Hepatocyte (in vitro differentiated cells): ENCODE data around the gene PRPS1. TPM values are rescaled to one million over a fixed set of nuclear protein-coding genes. Genes with fewer than 3 reads are reported as not detected.
A peak's percentile ranks its signal among the peaks of the same experiment; 100 is the strongest.

Source experiments
- DNase-seq: peaks from one replicate; pipeline ENCODE4 v3.0.0-alpha.2; 2016; ENCODE audit warnings: low spot score
- H2AFZ ChIP-seq: fragments of 200-600 bp; sonication (generic); 2 replicates; pipeline ENCODE4 v1.6.0; 2016; ENCODE audit warnings: antibody characterized with exemption, mild to moderate bottlenecking
- H3K27ac ChIP-seq: fragments of 200-600 bp; sonication (generic); 2 replicates; pipeline ENCODE4 v1.5.1; 2016; ENCODE audit warnings: mild to moderate bottlenecking
- H3K27me3 ChIP-seq: fragments of 200-600 bp; sonication (generic); 2 replicates; pipeline ENCODE4 v1.6.1; 2016
- H3K36me3 ChIP-seq: fragments of 200-600 bp; sonication (generic); replicated peaks from 2 replicates; pipeline ENCODE4 v1.5.1; 2016; ENCODE audit warnings: low read depth; ENCODE audit not compliant: insufficient read depth
- H3K4me1 ChIP-seq: fragments of 200-600 bp; sonication (generic); 2 replicates; pipeline ENCODE4 v1.5.1; 2016; ENCODE audit warnings: mild to moderate bottlenecking, moderate library complexity; ENCODE audit not compliant: insufficient read depth
- H3K4me2 ChIP-seq: fragments of 200-600 bp; sonication (generic); 2 replicates; pipeline ENCODE4 v1.6.0; 2016
- H3K4me3 ChIP-seq: fragments of 200-600 bp; sonication (generic); 2 replicates; pipeline ENCODE4 v1.5.1; 2016; ENCODE audit warnings: mild to moderate bottlenecking
- H3K79me2 ChIP-seq: fragments of 200-600 bp; sonication (generic); 2 replicates; pipeline ENCODE4 v1.6.0; 2017; ENCODE audit warnings: mild to moderate bottlenecking
- H3K9me2 ChIP-seq: fragments of 200-600 bp; sonication (generic); replicated peaks from 2 replicates; pipeline ENCODE4 v1.6.0; 2017; ENCODE audit warnings: mild to moderate bottlenecking; ENCODE audit not compliant: insufficient read depth
- H3K9me3 ChIP-seq: fragments of 200-600 bp; sonication (generic); 2 replicates; pipeline ENCODE4 v1.5.1; 2016; ENCODE audit warnings: low read depth, mild to moderate bottlenecking
- H4K20me1 ChIP-seq: fragments of 200-600 bp; sonication (generic); 2 replicates; pipeline ENCODE4 v1.6.0; 2016; ENCODE audit warnings: mild to moderate bottlenecking; ENCODE audit not compliant: insufficient read depth, poor library complexity, severe bottlenecking
- CTCF ChIP-seq: fragments of 200-600 bp; sonication (generic); IDR thresholded peaks from 2 replicates; pipeline ENCODE4 v1.5.1; 2016; ENCODE audit warnings: antibody characterized with exemption, mild to moderate bottlenecking; ENCODE audit not compliant: poor library complexity
- EZH2 ChIP-seq: fragments of 200-600 bp; sonication (generic); IDR thresholded peaks from 2 replicates; pipeline ENCODE4 v1.6.1; 2016; ENCODE audit warnings: antibody characterized with exemption, mild to moderate bottlenecking, borderline replicate concordance
- EZH2phosphoT487 ChIP-seq: fragments of 200-600 bp; sonication (generic); IDR thresholded peaks from one replicate; pipeline ENCODE4 v1.6.1; 2018; ENCODE audit warnings: antibody characterized with exemption, mild to moderate bottlenecking, low read depth, moderate library complexity; ENCODE audit not compliant: unreplicated experiment, severe bottlenecking
- WGBS: methylation state at CpG from one replicate; pipeline ENCODE4 v1.1.6; 2016; ENCODE audit warnings: low lambda C conversion rate; ENCODE audit errors: missing lambda C conversion rate; 5-methylcytosine and 5-hydroxymethylcytosine counted together
- polyA plus RNA-seq: library from polyadenylated mRNA; unstranded; fragments of >200 nt; fragmentation: Nextera tagmentation; extraction: Ambion mirVana; gene quantifications from 2 replicates; pipeline ENCODE4 v1.2.1, GENCODE V29; 2016
- total RNA-seq: library from RNA; depleted of rRNA; stranded (reverse); fragments of >200 nt; gene quantifications from 2 replicates; pipeline ENCODE4 v1.2.3, GENCODE V29; 2014

PRPS1 gene
- total and polyA plus RNA-seq, 2 experiments from 2014 or later, result 41.1 to 59.2 TPM

DNA sequence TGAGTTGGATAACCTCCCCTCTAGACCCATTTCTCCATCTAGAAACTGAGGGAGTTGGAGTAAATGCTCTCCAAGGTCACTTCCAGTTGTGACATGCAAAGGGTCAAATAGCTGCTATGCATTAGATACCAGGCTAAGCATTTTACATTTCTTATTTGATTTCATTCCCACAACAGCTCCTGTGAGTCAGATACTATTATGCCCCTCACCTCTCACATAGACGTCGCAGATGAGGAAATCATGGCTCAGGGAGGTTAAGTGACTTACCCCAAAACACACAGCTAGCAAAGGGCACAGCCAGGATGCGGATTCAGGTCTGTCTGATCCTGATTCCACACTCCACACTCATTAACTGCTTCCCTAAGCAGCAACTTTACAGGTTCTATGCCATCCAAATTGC, 57.7 kb downstream of the PRPS1 start:
- H3K36me3 ChIP-seq, result no peaks in the 10 kb centered on the region
- H3K4me1 ChIP-seq, result peaks cover 53% of the 10 kb centered on the region
- H3K4me2 ChIP-seq, result no peak overlapping the region
- no peaks in the 10 kb centered on the region for H3K27me3 ChIP-seq
- TF ChIP-seq CTCF (no peak), EZH2phosphoT487 (no peak), EZH2 (no peak)
- no peak overlapping the region for H3K4me3 ChIP-seq
- WGBS, result 92% methylated on average over 3 of the region's 3 CpGs
- no peak overlapping the region for H3K27ac ChIP-seq
- no peaks in the 10 kb centered on the region for H3K9me2 ChIP-seq
- H3K9me3 ChIP-seq, result no peaks in the 10 kb centered on the region
- no peaks in the 10 kb centered on the region for H3K79me2 ChIP-seq
- no peak overlapping the region for H2AFZ ChIP-seq
- no peak for DNase-seq
- no peaks in the 10 kb centered on the region for H4K20me1 ChIP-seq

GRCh38 chrX:107686792-107687191, 58.5 kb downstream of the PRPS1 start:
- Histone ChIP-seq H3K4me3 (no peak overlapping the region), H3K9me2 (no peaks in the 10 kb centered on the region), H3K27ac (no peak overlapping the region), H3K27me3 (no peaks in the 10 kb centered on the region), H2AFZ (no peak overlapping the region), H4K20me1 (no peaks in the 10 kb centered on the region), H3K4me2 (no peak overlapping the region), H3K9me3 (no peaks in the 10 kb centered on the region), H3K36me3 (no peaks in the 10 kb centered on the region), H3K79me2 (no peaks in the 10 kb centered on the region), H3K4me1 (peaks cover 53% of the 10 kb centered on the region)
- TF ChIP-seq CTCF, result no peak
- no peak for TF ChIP-seq EZH2phosphoT487
- TF ChIP-seq EZH2, result no peak
- 39% methylated on average over 3 of the region's 3 CpGs for WGBS
- DNase-seq, result no peak

DNA sequence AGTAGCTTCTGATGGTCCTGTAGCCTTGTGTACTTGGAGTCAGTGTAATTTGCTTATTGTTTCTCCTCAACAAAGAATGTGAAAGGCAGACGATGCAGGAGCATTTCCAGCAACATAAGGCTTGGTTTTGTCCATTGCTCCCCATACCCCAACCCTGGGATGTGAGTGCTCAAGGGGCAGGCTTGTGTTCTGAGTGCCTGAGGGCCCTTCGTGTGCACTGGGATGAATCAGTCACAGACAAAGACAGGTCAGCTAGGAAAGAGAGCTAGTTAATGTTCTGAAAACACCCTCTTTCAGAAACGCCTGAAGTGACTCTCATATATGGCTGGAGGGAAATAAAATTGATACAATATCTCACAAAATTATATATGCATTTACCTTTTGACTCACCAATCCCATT, 59.1 kb downstream of the PRPS1 start:
- Histone ChIP-seq H3K79me2 (no peaks in the 10 kb centered on the region), H2AFZ (no peak overlapping the region), H3K27ac (no peak overlapping the region), H3K36me3 (no peaks in the 10 kb centered on the region), H3K27me3 (no peaks in the 10 kb centered on the region), H3K9me3 (no peaks in the 10 kb centered on the region), H4K20me1 (no peaks in the 10 kb centered on the region), H3K9me2 (no peaks in the 10 kb centered on the region), H3K4me1 (peaks cover 48% of the 10 kb centered on the region), H3K4me3 (no peak overlapping the region), H3K4me2 (no peak overlapping the region)
- WGBS, result 60% methylated on average over 3 of the region's 3 CpGs
- TF ChIP-seq EZH2phosphoT487, result no peak
- TF ChIP-seq CTCF, result no peak
- TF ChIP-seq EZH2, result no peak
- DNase-seq, result no peak

DNA sequence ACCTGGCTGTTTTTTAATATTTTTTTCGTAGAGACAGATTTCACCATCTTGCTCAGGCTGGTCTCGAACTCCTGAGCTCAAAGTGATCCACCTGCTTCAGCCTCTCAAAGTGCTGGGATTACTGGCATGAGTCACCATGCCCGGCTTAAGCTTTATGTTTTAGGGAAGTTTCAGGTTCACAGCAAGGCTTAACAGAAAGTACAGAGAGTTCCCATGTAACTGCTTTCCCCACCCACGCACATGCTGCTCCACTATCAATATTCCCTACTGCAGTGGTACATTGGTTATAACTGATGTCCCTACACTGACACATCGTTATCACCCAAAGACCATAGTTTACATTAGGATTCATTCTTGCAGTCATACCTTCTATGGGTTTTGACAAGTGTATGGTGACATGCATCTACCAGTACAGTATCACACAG, 62.7 kb downstream of the PRPS1 start:
- Histone ChIP-seq H2AFZ (no peak overlapping the region), H3K4me3 (no peak overlapping the region), H3K36me3 (no peaks in the 10 kb centered on the region), H4K20me1 (no peaks in the 10 kb centered on the region), H3K9me2 (no peaks in the 10 kb centered on the region), H3K79me2 (no peaks in the 10 kb centered on the region), H3K4me2 (no peak overlapping the region), H3K4me1 (peaks cover 21% of the 10 kb centered on the region), H3K9me3 (no peaks in the 10 kb centered on the region), H3K27me3 (no peaks in the 10 kb centered on the region), H3K27ac (peak overlapping the region; percentile 65)
- TF ChIP-seq EZH2 (no peak), EZH2phosphoT487 (no peak), CTCF (no peak)
- DNase-seq, result no peak
- 80% methylated on average over 5 of the region's 5 CpGs for WGBS
